ENCODE data around the gene OR52W1. TPM values are rescaled to one million over a fixed set of nuclear protein-coding genes. Genes with fewer than 3 reads are reported as not detected.

Gene OR52W1
- total RNA-seq, 1 experiment from 2014 or later, result not detected

GRCh38 chr11:6224421-6224820 lies 25.4 kb downstream of the OR52W1 start:
- H3K36me3 Mint-ChIP-seq (ENCODE audit: insufficient read depth, unreplicated experiment), result no peaks in the 10 kb centered on the region
- no peak overlapping the region for H3K4me3 Mint-ChIP-seq (ENCODE audit: low read depth, unreplicated experiment)
- no peaks in the 10 kb centered on the region for H3K9me3 Mint-ChIP-seq (ENCODE audit: low read depth, unreplicated experiment)
- H3K27ac Mint-ChIP-seq (ENCODE audit: unreplicated experiment), result no peak overlapping the region
- H3K27me3 Mint-ChIP-seq (ENCODE audit: unreplicated experiment), result no peaks in the 10 kb centered on the region
- H3K4me1 Mint-ChIP-seq (ENCODE audit: low read depth, unreplicated experiment), result peaks cover 37% of the 10 kb centered on the region
- intact Hi-C loops (cut with micrococcal nuclease; ENCODE audit: unreplicated experiment), result no loop called here
- TF ChIP-seq CTCF (IDR thresholded peaks at IDR 0.05; ENCODE audit: unreplicated experiment), result no peak
- no peak for DNase-seq
- BruUV-seq (replicated peaks), result no TSS peak
- CTCF ChIA-PET, result interaction anchor here (0.7 kb wide), 1 partner anchor 12 kb away, joined by 3 read pairs; no protein-coding TSS in a partner anchor

GRCh38 chr11:6225024-6225423 lies 26.0 kb downstream of the OR52W1 start:
- Mint-ChIP-seq H3K9me3 (ENCODE audit: low read depth, unreplicated experiment) (no peaks in the 10 kb centered on the region), H3K27ac (ENCODE audit: unreplicated experiment) (no peak overlapping the region), H3K4me3 (ENCODE audit: low read depth, unreplicated experiment) (no peak overlapping the region), H3K36me3 (ENCODE audit: insufficient read depth, unreplicated experiment) (no peaks in the 10 kb centered on the region), H3K27me3 (ENCODE audit: unreplicated experiment) (no peaks in the 10 kb centered on the region), H3K4me1 (ENCODE audit: low read depth, unreplicated experiment) (peaks cover 43% of the 10 kb centered on the region)
- no peak for TF ChIP-seq CTCF (IDR thresholded peaks at IDR 0.05; ENCODE audit: unreplicated experiment)
- no peak for DNase-seq
- CTCF ChIA-PET, result interaction anchor here (0.6 to 0.7 kb wide), 2 partner anchors 12 to 35 kb away, joined by 3 read pairs; no protein-coding TSS in a partner anchor
- intact Hi-C loops (cut with micrococcal nuclease; ENCODE audit: unreplicated experiment), result no loop called here
- BruUV-seq (replicated peaks), result no TSS peak

GRCh38 chr11:6225896-6226295 lies 26.9 kb downstream of the OR52W1 start:
- TF ChIP-seq CTCF (IDR thresholded peaks at IDR 0.05; ENCODE audit: unreplicated experiment), result no peak
- Mint-ChIP-seq H3K27ac (ENCODE audit: unreplicated experiment) (no peak overlapping the region), H3K4me3 (ENCODE audit: low read depth, unreplicated experiment) (no peak overlapping the region), H3K27me3 (ENCODE audit: unreplicated experiment) (no peaks in the 10 kb centered on the region), H3K36me3 (ENCODE audit: insufficient read depth, unreplicated experiment) (no peaks in the 10 kb centered on the region), H3K4me1 (ENCODE audit: low read depth, unreplicated experiment) (peaks cover 52% of the 10 kb centered on the region), H3K9me3 (ENCODE audit: low read depth, unreplicated experiment) (no peaks in the 10 kb centered on the region)
- CTCF ChIA-PET, result no interaction called here
- intact Hi-C loops (cut with micrococcal nuclease; ENCODE audit: unreplicated experiment), result no loop called here
- no TSS peak for BruUV-seq (replicated peaks)
- DNase-seq, result no peak

DNA sequence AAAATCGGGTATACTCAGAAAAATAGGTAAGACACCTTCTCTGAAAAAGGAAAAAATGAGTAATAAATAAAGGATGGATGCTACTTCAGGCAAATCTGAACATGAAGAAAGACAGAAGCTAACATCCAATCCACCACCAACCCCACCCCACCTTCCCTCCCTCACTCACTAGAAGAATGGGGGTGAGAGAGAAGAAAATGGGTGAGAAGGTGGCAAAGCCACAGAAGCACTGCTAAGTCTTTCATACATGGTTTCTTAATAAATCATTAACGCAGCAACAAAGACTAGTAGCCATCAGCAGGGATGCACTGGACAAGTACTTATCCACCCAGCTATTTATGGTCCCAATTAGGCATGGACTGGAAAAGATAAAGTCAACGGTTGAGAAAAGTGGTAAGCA lies 29.5 kb downstream of the OR52W1 start:
- Mint-ChIP-seq H3K27ac (ENCODE audit: unreplicated experiment) (no peak overlapping the region), H3K27me3 (ENCODE audit: unreplicated experiment) (no peaks in the 10 kb centered on the region), H3K36me3 (ENCODE audit: insufficient read depth, unreplicated experiment) (peaks cover 4% of the 10 kb centered on the region), H3K4me3 (ENCODE audit: low read depth, unreplicated experiment) (no peak overlapping the region), H3K9me3 (ENCODE audit: low read depth, unreplicated experiment) (no peaks in the 10 kb centered on the region), H3K4me1 (ENCODE audit: low read depth, unreplicated experiment) (peaks cover 70% of the 10 kb centered on the region)
- no TSS peak for BruUV-seq (replicated peaks)
- DNase-seq, result no peak
- intact Hi-C loops (cut with micrococcal nuclease; ENCODE audit: unreplicated experiment), result no loop called here
- CTCF ChIA-PET, result interaction anchor here (0.6 kb wide), 1 partner anchor 547 kb away, joined by 3 read pairs; no protein-coding TSS in a partner anchor
- TF ChIP-seq CTCF (IDR thresholded peaks at IDR 0.05; ENCODE audit: unreplicated experiment), result no peak

Data from Calu3 (cell line).